Mucosa of gallbladder (tissue), 1 donor: ENCODE data around the gene NLRP14. TPM values are rescaled to one million over a fixed set of nuclear protein-coding genes. Genes with fewer than 3 reads are reported as not detected.
A peak's percentile ranks its signal among the peaks of the same experiment; 100 is the strongest.

ENCODE experiments used
- DNase-seq: peaks from one replicate; pipeline ENCODE4 v3.0.0-alpha.2; 2020; ENCODE audit warnings: low spot score
- total RNA-seq: library from RNA; stranded (reverse); gene quantifications from one replicate; pipeline ENCODE4 v1.2.1, GENCODE V29; 2021
- donor health status: DM: no; HTN: no; CAD: no.

Gene NLRP14, protein sequence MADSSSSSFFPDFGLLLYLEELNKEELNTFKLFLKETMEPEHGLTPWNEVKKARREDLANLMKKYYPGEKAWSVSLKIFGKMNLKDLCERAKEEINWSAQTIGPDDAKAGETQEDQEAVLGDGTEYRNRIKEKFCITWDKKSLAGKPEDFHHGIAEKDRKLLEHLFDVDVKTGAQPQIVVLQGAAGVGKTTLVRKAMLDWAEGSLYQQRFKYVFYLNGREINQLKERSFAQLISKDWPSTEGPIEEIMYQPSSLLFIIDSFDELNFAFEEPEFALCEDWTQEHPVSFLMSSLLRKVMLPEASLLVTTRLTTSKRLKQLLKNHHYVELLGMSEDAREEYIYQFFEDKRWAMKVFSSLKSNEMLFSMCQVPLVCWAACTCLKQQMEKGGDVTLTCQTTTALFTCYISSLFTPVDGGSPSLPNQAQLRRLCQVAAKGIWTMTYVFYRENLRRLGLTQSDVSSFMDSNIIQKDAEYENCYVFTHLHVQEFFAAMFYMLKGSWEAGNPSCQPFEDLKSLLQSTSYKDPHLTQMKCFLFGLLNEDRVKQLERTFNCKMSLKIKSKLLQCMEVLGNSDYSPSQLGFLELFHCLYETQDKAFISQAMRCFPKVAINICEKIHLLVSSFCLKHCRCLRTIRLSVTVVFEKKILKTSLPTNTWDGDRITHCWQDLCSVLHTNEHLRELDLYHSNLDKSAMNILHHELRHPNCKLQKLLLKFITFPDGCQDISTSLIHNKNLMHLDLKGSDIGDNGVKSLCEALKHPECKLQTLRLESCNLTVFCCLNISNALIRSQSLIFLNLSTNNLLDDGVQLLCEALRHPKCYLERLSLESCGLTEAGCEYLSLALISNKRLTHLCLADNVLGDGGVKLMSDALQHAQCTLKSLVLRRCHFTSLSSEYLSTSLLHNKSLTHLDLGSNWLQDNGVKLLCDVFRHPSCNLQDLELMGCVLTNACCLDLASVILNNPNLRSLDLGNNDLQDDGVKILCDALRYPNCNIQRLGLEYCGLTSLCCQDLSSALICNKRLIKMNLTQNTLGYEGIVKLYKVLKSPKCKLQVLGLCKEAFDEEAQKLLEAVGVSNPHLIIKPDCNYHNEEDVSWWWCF
- 0.06 TPM for total RNA-seq

DNA sequence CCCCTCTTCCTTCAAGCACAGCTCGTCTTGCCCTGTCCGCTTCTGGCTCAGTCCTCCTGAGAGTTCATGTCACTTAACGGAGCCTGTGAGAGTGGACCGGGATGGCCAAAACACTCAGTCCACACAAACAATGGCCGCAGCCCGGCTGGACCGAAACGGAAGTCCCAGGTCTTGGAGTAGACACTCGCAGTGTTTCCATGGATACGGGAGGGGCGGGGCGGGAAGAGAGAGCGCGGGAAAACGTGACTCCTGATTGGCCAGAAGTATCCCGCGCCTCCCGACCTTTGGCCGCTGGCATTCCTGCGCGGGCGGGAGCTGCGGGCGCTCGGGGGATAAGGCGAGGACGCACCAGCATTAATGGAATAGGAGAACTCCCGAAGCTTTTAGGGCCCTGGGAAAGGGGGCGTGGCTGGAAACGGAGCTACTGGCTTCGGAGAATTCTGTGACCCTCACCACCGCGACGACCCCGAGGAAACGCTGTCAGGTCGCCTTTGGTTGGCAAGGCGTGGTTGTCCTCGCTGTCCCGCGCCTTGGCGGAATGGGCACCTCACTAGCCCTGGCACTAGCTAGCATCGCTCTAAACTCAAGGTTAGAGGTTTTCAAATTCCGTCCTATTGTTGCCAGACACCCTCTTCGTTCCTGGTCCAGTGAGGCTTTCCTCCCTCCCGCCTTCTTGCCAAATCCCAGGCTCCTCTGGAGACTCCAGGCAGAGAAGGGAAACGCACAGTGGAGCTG, at the start of gene NLRP14, which contains the start of gene ZNF214:
Gene NLRP14, plus strand, starts transcription at position 297 of the 735 bp plus-strand sequence. CDS start 18,108 bp downstream, outside the sequence.
Gene ZNF214, minus strand, starts transcription at position 164 of the 735 bp plus-strand sequence. CDS start 17,511 bp downstream, outside the sequence.
- peak; percentile 95 for DNase-seq

GRCh38 chr11:6979365-6979764, 40.9 kb upstream of the NLRP14 start:
- DNase-seq: no peak

- DNase-seq: no peak
Measured at GRCh38 chr11:6986487-6986886, 33.8 kb upstream of the NLRP14 start.

DNA sequence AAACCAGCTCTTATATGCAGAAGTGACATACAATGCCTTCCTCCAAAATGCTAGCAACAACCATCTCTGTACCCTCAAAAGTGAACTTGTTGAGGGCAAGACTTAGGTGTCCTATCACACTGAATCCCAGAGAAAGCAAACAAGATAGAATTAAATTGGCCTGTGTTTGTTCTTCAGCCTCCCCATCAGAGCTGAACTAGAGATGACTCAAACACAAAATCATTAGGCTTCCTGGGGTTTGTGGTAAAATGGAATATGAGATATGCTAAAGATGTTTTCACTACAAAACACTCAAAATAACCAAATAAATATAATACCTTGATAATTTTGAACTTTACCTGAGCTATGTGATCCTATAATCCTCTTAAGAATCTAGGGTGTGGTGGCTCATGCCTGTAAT, 31.8 kb upstream of the NLRP14 start:
- DNase-seq: no peak

DNA sequence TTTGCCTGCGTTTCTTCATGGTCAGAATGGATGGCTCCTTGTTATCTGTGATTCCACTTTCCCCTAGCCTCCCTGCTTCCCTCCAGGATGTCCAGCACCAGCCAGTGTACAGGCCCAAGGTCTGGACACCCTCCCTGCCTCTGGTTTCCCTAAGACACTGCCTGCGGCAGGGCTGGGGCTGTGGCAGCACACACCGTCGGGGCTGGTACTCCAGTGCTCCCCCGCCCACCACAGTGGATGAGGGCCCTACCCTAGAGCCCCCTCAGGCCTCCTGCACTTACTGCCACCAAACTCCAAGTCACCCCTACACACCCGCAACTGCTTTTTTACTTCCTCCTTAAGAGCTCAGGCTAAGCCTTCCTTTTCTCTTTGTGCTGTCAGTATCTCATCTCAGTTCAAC, 29.1 kb upstream of the NLRP14 start:
- DNase-seq: no peak

DNA sequence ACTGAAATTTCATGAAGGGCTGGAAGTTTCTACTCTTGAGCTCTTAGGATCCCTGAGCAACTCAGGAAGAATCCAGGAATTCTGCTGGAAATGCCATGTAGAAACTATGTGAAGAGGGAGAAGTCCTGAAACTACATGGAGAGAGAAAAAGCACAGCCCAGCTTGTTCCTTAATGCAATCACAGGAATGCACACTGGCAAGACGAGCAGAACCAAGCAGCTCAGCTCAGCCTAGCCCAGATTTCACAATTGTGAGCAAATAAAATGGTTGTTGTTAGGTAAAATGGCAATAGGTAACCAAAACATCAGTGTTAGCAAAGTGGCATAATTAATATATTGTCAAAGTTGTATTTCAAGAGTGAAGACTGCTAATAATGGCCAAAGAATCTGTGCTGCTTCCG, 28.3 kb upstream of the NLRP14 start:
- no peak for DNase-seq

DNA sequence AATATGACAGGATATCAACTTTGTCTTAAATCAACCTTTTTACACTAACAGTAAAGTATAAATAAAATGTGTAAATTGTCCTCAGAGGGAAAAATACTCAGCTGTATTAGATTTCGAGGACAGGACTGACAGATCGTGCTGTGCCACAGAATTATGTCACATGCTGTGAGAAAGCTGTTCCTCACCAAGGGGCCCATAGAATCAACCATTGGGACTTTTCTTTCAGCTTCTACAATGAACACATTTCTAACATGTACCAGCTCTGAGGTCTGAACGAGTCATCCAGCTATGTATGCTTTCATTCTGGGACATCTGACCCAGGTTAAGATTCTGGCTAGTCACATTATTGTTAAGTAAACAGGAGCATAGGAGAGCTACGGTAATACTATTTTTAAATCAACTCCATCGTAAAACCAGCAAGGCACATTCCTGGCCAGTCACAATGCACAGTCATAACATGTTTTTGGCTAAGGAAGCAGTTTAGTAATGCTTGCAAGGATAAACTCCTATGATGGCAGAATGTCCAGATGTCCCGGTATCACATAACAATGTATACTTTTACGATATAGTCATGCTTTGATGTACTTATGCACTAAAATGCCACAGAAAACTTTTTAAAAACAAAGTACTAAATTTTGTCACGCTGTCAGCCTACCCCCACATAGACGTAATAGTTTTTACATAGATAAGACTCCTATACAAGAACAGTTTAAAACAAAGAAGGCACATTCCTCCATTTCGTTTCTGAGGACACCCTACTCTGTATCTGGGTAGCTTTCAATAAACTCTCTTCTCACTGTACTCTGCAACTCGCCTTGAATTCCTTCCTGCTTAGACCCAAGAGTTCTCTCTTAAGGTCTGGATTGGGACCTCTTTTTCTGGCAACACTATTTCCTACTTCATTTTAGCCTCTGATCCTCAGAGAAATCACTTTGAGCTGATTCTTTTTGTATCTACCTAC, 27.5 kb upstream of the NLRP14 start:
- no peak for DNase-seq

GRCh38 chr11:6995703-6996102, 24.6 kb upstream of the NLRP14 start:
- DNase-seq: no peak

DNA sequence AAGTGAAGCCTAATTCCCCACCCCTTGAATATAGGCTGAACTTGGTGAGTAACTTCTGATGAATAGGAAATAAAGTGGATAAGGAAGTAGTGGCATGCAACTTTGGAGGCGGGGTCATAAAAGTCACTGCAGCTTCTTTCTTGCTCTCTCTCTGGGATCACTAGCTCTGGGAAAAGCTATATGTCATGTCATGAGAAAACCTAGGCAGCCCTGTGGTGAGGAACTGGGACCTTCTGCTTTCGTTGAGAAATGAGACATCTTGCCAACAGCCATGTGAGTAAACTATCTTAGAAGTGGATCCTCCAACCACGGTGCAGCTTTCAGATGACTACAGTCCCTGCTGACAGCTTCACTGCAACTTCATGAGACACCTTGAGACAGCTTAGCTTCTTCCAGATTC, 15.8 kb upstream of the NLRP14 start:
- DNase-seq: no peak

- DNase-seq: no peak
Measured at GRCh38 chr11:7014118-7014517, 6.2 kb upstream of the NLRP14 start.

GRCh38 chr11:7016011-7016410, 4.3 kb upstream of the NLRP14 start:
- no peak for DNase-seq

GRCh38 chr11:7019500-7020182, 638 bp upstream of the NLRP14 start:
- no peak for DNase-seq

DNA sequence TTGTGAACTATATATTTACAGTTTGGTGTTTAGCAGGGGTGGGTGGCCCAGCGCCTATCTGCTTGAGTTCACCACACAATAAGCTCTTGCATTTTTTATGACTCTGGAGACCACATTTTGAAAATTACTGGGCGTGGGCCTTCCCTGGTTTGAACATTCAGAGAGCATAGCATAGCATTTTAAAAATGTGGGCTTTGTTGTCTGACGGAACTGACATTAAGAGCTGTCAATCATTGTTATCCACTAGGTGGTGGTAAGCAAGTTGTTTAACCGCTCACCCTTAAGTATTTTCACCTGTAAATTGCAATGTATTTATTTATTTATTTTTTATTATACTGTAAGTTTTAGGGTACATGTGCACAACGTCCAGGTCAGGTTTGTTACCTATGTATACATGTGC, 1.0 kb downstream of the NLRP14 start:
- DNase-seq: no peak

- DNase-seq: no peak
Measured at GRCh38 chr11:7028141-7028540, 7.9 kb downstream of the NLRP14 start.

- DNase-seq: no peak
Measured at GRCh38 chr11:7030836-7031235, 10.6 kb downstream of the NLRP14 start.

- no peak for DNase-seq
Measured at GRCh38 chr11:7031471-7031871, 11.2 kb downstream of the NLRP14 start.

GRCh38 chr11:7032692-7033091, 12.4 kb downstream of the NLRP14 start:
- no peak for DNase-seq

GRCh38 chr11:7034019-7034418, 13.7 kb downstream of the NLRP14 start:
- DNase-seq: no peak

GRCh38 chr11:7046474-7047175, 26.3 kb downstream of the NLRP14 start:
- DNase-seq: no peak
